Measurements from ENCODE around the gene KLK13. TPM values are rescaled to one million over a fixed set of nuclear protein-coding genes. Genes with fewer than 3 reads are reported as not detected.

Gene KLK13
- total RNA-seq, 1 donor from 2014 or later = 1.5 TPM

DNA sequence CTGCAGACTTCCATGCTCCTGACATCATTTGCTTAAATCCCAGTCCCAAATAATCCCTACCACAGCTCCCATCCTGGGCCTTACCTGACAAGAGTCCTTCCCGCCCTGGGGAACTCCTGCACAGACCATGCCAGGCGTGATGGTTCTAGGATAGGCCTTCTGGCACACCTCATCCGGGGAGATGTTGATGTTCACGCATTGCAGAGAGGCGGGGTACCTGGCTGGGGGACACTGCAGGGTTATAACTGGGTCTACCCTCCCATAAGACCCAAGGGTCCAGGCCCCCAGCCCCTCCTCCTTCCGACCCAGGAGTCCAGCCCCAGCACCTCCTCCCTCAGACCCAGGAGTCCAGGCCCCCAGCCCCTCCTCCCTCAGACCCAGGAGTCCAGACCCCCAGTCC, 13.8 kb upstream of the KLK13 start:
- TF ChIP-seq, protein P1, sequence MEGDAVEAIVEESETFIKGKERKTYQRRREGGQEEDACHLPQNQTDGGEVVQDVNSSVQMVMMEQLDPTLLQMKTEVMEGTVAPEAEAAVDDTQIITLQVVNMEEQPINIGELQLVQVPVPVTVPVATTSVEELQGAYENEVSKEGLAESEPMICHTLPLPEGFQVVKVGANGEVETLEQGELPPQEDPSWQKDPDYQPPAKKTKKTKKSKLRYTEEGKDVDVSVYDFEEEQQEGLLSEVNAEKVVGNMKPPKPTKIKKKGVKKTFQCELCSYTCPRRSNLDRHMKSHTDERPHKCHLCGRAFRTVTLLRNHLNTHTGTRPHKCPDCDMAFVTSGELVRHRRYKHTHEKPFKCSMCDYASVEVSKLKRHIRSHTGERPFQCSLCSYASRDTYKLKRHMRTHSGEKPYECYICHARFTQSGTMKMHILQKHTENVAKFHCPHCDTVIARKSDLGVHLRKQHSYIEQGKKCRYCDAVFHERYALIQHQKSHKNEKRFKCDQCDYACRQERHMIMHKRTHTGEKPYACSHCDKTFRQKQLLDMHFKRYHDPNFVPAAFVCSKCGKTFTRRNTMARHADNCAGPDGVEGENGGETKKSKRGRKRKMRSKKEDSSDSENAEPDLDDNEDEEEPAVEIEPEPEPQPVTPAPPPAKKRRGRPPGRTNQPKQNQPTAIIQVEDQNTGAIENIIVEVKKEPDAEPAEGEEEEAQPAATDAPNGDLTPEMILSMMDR (conservative IDR thresholded peaks at IDR 0.05) = no peak
- no peak overlapping the region for H3K27ac Mint-ChIP-seq
- no peaks in the 10 kb centered on the region for H3K4me1 Mint-ChIP-seq (ENCODE audit: unreplicated experiment)
- DNase-seq (ENCODE audit: extremely low spot score, unreplicated experiment) = no peak
- peaks cover 34% of the 10 kb centered on the region for H3K27me3 Mint-ChIP-seq
- H3K9me3 Mint-ChIP-seq = peaks cover 4% of the 10 kb centered on the region
- H3K4me3 Mint-ChIP-seq = no peak overlapping the region
- H3K36me3 Mint-ChIP-seq = no peaks in the 10 kb centered on the region

DNA sequence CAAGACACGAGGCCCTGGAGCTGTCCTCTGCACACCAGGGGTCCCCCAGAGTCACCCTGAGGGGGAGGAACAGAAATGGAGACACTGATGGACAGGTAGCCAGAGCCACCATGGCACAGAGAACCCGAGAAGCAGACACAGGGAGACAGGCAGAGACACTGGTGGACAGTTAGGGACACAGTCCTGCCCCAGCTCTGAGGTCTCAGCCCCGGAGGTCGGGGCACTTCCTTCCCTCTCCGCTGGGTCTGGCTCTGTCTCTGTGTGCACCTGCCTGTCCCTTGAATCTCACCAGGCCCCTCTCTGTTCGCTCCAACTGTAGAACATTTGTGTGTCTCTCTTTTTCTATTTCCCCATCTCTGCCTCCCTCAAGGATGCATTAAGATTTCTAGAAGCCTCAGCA, 13.2 kb upstream of the KLK13 start:
- TF ChIP-seq, protein P1 (conservative IDR thresholded peaks at IDR 0.05) = no peak
- Mint-ChIP-seq H3K4me1 (ENCODE audit: unreplicated experiment) (no peaks in the 10 kb centered on the region), H3K36me3 (no peaks in the 10 kb centered on the region), H3K27me3 (peaks cover 28% of the 10 kb centered on the region), H3K27ac (no peak overlapping the region), H3K4me3 (no peak overlapping the region), H3K9me3 (peaks cover 4% of the 10 kb centered on the region)
- no peak for DNase-seq (ENCODE audit: extremely low spot score, unreplicated experiment)

DNA sequence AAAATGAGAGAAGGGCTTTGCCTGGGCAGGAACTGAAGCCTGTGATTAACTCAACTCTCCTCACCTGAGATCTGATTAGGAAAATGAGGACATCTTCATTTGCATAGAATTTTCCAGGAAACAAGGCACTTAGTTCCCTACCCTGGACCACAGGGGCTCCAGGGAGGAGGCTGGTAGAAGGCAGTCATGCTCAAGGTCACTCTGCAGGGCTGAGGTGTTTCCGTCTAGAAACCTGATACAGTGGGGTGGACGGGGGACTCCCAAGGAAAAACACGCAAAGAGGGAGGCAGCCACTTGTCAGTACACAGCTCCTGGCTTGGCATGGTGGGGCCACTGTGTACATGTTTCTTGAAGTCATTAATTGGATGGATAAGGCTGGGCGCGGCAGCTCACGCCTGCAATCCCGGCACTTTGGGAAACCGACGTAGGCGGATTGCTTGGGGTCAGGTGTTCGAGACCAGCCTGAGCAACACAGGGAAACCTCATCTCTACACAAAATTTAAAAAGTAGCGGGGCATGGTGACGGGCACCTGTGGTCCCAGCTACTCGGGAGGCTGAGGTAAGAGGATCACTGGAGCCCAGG, 11.8 kb upstream of the KLK13 start:
- Mint-ChIP-seq H3K9me3 (peaks cover 4% of the 10 kb centered on the region), H3K27ac (no peak overlapping the region), H3K36me3 (no peaks in the 10 kb centered on the region), H3K27me3 (peaks cover 17% of the 10 kb centered on the region), H3K4me1 (ENCODE audit: unreplicated experiment) (no peaks in the 10 kb centered on the region), H3K4me3 (no peak overlapping the region)
- TF ChIP-seq, protein P1 (conservative IDR thresholded peaks at IDR 0.05) = no peak
- DNase-seq (ENCODE audit: extremely low spot score, unreplicated experiment) = no peak

DNA sequence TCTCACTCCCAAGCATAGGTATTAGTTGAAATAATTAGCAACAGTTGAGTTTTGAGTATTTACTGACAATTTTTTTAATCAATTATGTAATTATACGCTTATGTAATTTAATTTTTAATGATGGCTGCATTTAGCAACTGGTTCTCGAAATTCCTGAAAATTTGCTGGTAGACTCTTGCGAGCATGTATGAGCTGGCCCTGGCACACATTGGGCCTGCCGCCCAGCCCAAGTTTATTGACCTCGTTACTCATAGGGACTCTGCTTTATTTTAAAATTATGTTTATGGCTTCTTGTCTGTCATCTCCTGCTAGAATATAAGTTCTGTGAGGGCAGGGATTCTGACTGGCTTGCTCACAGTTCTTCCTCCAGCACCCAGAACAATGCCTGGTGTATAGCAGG, 11.1 kb upstream of the KLK13 start:
- H3K27me3 Mint-ChIP-seq = peaks cover 15% of the 10 kb centered on the region
- no peaks in the 10 kb centered on the region for H3K36me3 Mint-ChIP-seq
- no peak for DNase-seq (ENCODE audit: extremely low spot score, unreplicated experiment)
- H3K27ac Mint-ChIP-seq = no peak overlapping the region
- H3K4me3 Mint-ChIP-seq = no peak overlapping the region
- peaks cover 4% of the 10 kb centered on the region for H3K9me3 Mint-ChIP-seq
- TF ChIP-seq, protein P1 (conservative IDR thresholded peaks at IDR 0.05) = no peak
- no peaks in the 10 kb centered on the region for H3K4me1 Mint-ChIP-seq (ENCODE audit: unreplicated experiment)

DNA sequence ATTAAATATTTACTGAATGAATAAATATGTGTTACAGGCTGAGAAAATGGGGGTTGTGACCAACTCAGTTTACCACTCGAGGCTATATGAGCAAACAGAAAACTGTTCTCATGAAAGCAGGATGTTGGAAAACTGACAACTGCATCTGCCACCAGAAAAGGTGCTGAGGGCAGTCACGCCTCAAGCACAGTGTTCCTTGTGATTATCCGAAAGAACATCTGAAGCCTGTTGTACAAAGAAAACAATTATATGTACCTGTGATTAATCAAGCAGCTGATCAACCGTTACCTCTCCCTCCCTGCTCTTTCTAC, 6.2 kb upstream of the KLK13 start:
- peaks cover 14% of the 10 kb centered on the region for H3K9me3 Mint-ChIP-seq
- H3K36me3 Mint-ChIP-seq = no peaks in the 10 kb centered on the region
- TF ChIP-seq, protein P1 (conservative IDR thresholded peaks at IDR 0.05) = no peak
- H3K4me1 Mint-ChIP-seq (ENCODE audit: unreplicated experiment) = no peaks in the 10 kb centered on the region
- H3K4me3 Mint-ChIP-seq = no peak overlapping the region
- H3K27ac Mint-ChIP-seq = no peak overlapping the region
- H3K27me3 Mint-ChIP-seq = peaks cover 21% of the 10 kb centered on the region
- no peak for DNase-seq (ENCODE audit: extremely low spot score, unreplicated experiment)

All from type B pancreatic cell (in vitro differentiated cells).